Neural progenitor cell (in vitro differentiated cells): Measurements from ENCODE around the gene MCM5.

Experiments
- EZH2 ChIP-seq: fragments of 200-600 bp; sonication (generic); IDR thresholded peaks from 2 replicates; pipeline ENCODE4 v1.6.1; 2017; ENCODE audit warnings: antibody characterized with exemption, mild to moderate bottlenecking, moderate library complexity
- TF ChIP-seq, protein P1 (sequence below): fragments of 200-600 bp; sonication (generic); IDR thresholded peaks from 2 replicates; pipeline ENCODE4 v1.5.1; 2017; ENCODE audit warnings: antibody characterized with exemption, mild to moderate bottlenecking

DNA sequence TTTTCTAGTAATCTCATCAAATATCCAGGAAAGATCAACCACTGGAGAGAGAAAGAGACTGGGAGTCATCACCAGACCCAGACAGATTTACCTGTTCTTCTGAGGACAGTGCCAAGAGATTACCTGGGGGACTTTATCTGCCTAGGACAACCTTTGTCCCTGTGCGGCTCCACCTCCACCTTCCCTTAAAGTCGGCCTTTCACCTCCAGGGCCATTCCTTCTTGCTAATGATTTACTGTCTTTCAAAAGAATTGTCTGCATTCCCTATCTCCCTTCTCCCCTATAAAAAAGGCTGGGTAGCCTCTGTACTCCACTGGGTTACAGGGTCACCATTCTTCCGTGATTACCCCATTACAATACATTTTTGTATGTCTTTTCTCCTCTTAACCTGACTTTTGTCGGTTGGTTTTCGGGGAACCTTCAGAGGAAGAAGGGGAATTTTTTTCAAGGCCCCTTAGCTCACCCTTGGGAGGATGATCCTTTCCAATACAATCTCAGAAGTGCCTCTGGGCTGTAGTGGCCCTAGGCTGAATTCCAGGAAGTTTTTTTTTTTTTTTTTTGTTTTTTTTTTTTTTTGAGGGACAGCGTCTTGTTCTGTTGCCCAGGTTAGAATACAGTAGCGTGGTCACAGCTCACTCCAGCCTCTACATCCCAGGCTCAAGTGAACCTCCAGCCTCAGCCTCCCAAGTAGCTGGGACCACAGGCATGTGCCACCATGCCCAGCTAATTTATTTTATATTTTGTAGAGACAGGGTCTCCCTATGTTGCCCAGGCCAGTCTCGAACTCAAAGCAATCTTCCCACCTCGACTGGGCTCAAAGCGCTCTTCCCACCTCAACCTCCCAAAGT, 20.6 kb upstream of the MCM5 start:
- no peak for TF ChIP-seq EZH2
- TF ChIP-seq, protein P1, sequence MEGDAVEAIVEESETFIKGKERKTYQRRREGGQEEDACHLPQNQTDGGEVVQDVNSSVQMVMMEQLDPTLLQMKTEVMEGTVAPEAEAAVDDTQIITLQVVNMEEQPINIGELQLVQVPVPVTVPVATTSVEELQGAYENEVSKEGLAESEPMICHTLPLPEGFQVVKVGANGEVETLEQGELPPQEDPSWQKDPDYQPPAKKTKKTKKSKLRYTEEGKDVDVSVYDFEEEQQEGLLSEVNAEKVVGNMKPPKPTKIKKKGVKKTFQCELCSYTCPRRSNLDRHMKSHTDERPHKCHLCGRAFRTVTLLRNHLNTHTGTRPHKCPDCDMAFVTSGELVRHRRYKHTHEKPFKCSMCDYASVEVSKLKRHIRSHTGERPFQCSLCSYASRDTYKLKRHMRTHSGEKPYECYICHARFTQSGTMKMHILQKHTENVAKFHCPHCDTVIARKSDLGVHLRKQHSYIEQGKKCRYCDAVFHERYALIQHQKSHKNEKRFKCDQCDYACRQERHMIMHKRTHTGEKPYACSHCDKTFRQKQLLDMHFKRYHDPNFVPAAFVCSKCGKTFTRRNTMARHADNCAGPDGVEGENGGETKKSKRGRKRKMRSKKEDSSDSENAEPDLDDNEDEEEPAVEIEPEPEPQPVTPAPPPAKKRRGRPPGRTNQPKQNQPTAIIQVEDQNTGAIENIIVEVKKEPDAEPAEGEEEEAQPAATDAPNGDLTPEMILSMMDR: no peak
